ENCODE data around the gene VSIG10.
"Not testable (repeated sequence)": the region's sequence is repeated elsewhere in the genome, so short reads cannot be mapped to it uniquely, and the experiment has no call there.

VSIG10 gene

GRCh38 chr12:118029166-118029565, 74.6 kb downstream of the VSIG10 start:
- Mint-ChIP-seq H3K27me3 (ENCODE audit: low read depth, poor library complexity) (no peaks in the 10 kb centered on the region), H3K36me3 (ENCODE audit: low read depth) (peaks cover 56% of the 10 kb centered on the region), H3K9me3 (no peaks in the 10 kb centered on the region), H3K4me1 (no peaks in the 10 kb centered on the region), H3K4me3 (no peak overlapping the region), H3K27ac (no peak overlapping the region)
- no peak for DNase-seq
- no peak for TF ChIP-seq CTCF (IDR thresholded peaks at IDR 0.05)

GRCh38 chr12:118025168-118025567, 78.6 kb downstream of the VSIG10 start:
- DNase-seq: no peak
- Mint-ChIP-seq H3K36me3 (ENCODE audit: low read depth) (peaks cover 85% of the 10 kb centered on the region), H3K4me3 (no peak overlapping the region), H3K9me3 (no peaks in the 10 kb centered on the region), H3K27me3 (ENCODE audit: low read depth, poor library complexity) (no peaks in the 10 kb centered on the region), H3K4me1 (peaks cover 31% of the 10 kb centered on the region), H3K27ac (peak overlapping the region; percentile 75)
- TF ChIP-seq CTCF (IDR thresholded peaks at IDR 0.05): no peak

- Mint-ChIP-seq H3K4me1 (peaks cover 42% of the 10 kb centered on the region), H3K27me3 (ENCODE audit: low read depth, poor library complexity) (no peaks in the 10 kb centered on the region), H3K4me3 (no peak overlapping the region), H3K27ac (peak overlapping the region; percentile 40), H3K36me3 (ENCODE audit: low read depth) (peaks cover 83% of the 10 kb centered on the region), H3K9me3 (no peaks in the 10 kb centered on the region)
- DNase-seq: no peak
- no peak for TF ChIP-seq CTCF (IDR thresholded peaks at IDR 0.05)
Measured at GRCh38 chr12:118023301-118023860, 80.4 kb downstream of the VSIG10 start.

- H3K4me3 Mint-ChIP-seq: no peak overlapping the region
- H3K4me1 Mint-ChIP-seq: peaks cover 48% of the 10 kb centered on the region
- peaks cover 79% of the 10 kb centered on the region for H3K36me3 Mint-ChIP-seq (ENCODE audit: low read depth)
- no peaks in the 10 kb centered on the region for H3K9me3 Mint-ChIP-seq
- no peaks in the 10 kb centered on the region for H3K27me3 Mint-ChIP-seq (ENCODE audit: low read depth, poor library complexity)
- H3K27ac Mint-ChIP-seq: peak overlapping the region; percentile 40
- no peak for TF ChIP-seq CTCF (IDR thresholded peaks at IDR 0.05)
- DNase-seq: no peak
Measured at GRCh38 chr12:118022728-118023109, 81.1 kb downstream of the VSIG10 start.

- not testable (repeated sequence) for H3K9me3 Mint-ChIP-seq; H3K27me3 Mint-ChIP-seq (ENCODE audit: low read depth, poor library complexity); DNase-seq
- peaks cover 53% of the 10 kb centered on the region for H3K4me1 Mint-ChIP-seq
- peak overlapping the region; percentile 40 for H3K27ac Mint-ChIP-seq
- H3K36me3 Mint-ChIP-seq (ENCODE audit: low read depth): peaks cover 74% of the 10 kb centered on the region
- peak overlapping the region; percentile 23 for H3K4me3 Mint-ChIP-seq
Measured at GRCh38 chr12:118022097-118022727, 81.6 kb downstream of the VSIG10 start.

- peaks cover 4% of the 10 kb centered on the region for H3K27me3 Mint-ChIP-seq (ENCODE audit: low read depth, poor library complexity)
- H3K4me3 Mint-ChIP-seq: no peak overlapping the region
- no peak for DNase-seq
- H3K27ac Mint-ChIP-seq: no peak overlapping the region
- H3K36me3 Mint-ChIP-seq (ENCODE audit: low read depth): peaks cover 56% of the 10 kb centered on the region
- no peaks in the 10 kb centered on the region for H3K9me3 Mint-ChIP-seq
- no peak for TF ChIP-seq CTCF (IDR thresholded peaks at IDR 0.05)
- peaks cover 71% of the 10 kb centered on the region for H3K4me1 Mint-ChIP-seq
Measured at GRCh38 chr12:118020036-118020435, 83.8 kb downstream of the VSIG10 start.

Data from nephron progenitor cell (in vitro differentiated cells).